Ascending aorta (tissue), 2 donors: ENCODE results near the gene SAMMSON. TPM values are rescaled to one million over a fixed set of nuclear protein-coding genes. Genes with fewer than 3 reads are reported as not detected.
A peak's percentile ranks its signal among the peaks of the same experiment; 100 is the strongest.

Source experiments
- DNase-seq, 2 donors: peaks; one replicate each; pipeline ENCODE4 v3.0.0-alpha.2; 2019; ENCODE audit warnings: low spot score in 2 of 2
- H3K27ac ChIP-seq, 2 donors: fragments of 200-600 bp; sonication (generic); one replicate each; pipeline ENCODE4 v1.5.1; 2016 to 2017; ENCODE audit warnings: mild to moderate bottlenecking in 1 of 2
- H3K27me3 ChIP-seq: fragments of 200-600 bp; sonication (generic); one replicate; pipeline ENCODE4 v1.5.1; 2017
- H3K36me3 ChIP-seq, 2 donors: fragments of 200-600 bp; sonication (generic); one replicate each; pipeline ENCODE4 v1.5.1; 2016
- H3K4me1 ChIP-seq, 2 donors: fragments of 200-600 bp; sonication (generic); one replicate each; pipeline ENCODE4 v1.5.1; 2016 to 2017; ENCODE audit warnings: mild to moderate bottlenecking in 1 of 2
- H3K4me3 ChIP-seq, 2 donors: fragments of 200-600 bp; sonication (generic); one replicate each; pipeline ENCODE4 v1.5.1; 2016 to 2017; ENCODE audit warnings: mild to moderate bottlenecking in 1 of 2
- H3K9me3 ChIP-seq, 2 donors: fragments of 200-600 bp; sonication (generic); one replicate each; pipeline ENCODE4 v1.5.1; 2016
- intact Hi-C: fragments of 100-400 bp; cut with DNase I; formaldehyde crosslinking; loops from one replicate; pipeline ENCODE4 v1.15.1; 2023
- total RNA-seq: library from RNA; depleted of rRNA; stranded (reverse); fragments of >200 nt; gene quantifications from one replicate; pipeline ENCODE4 v1.1.0, GENCODE V29; 2016
- TF ChIP-seq, protein P1 (sequence below), 3 experiments: fragments of 200-600 bp in 2 of 3; fragments of 450-650 bp in 1 of 3; sonication (generic) in 2 of 3; IDR thresholded peaks; one replicate each; pipeline ENCODE4 v1.5.1; 2016 to 2019; ENCODE audit warnings: antibody characterized with exemption in 3 of 3, mild to moderate bottlenecking in 1 of 3, moderate library complexity in 1 of 3

Gene SAMMSON
- total RNA-seq: 2.2 TPM

DNA sequence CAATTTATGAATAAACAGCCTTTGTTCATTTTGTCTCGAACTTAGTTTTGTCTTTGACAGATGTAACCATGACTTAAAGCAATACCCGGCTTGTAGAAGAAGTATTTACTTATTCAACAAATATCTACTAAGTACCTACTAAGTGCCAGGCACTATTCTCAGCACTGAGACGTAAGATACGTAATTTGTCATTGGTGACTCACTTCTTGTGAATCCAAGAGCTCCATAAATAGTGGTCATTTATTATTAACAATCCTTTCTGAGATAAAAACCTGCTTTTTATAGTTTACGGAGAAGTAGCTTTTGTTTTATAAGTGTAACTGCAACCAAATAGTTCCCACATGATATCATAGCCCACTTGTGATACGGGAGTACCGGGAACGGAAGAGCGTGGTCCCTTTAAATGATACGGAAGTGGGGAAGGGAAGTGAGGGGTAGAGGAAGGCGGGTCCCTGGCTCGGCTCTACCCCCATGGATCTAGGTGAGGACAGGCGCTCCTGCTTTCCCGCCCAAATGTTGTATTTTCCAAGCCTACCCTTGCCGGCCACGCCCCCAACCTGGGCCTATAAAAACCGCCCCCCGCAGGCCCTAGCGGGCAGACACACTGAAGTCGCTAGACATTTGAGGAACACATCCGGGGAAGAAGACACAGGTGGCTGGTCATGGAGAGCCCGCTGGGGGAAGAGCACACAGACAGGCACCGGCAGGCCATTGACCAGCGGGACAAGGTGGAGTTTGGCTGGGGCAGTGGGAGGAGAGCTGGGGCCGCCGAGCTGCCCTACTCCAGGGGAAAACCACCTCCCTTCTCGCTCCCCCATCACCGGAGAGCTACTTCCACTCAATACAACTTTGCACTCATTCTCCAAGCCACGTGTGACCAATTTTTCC lies at the start of gene SAMMSON:
SAMMSON (plus strand) TSS at position 594 of the 888 bp plus-strand sequence.
- TF ChIP-seq, protein P1, sequence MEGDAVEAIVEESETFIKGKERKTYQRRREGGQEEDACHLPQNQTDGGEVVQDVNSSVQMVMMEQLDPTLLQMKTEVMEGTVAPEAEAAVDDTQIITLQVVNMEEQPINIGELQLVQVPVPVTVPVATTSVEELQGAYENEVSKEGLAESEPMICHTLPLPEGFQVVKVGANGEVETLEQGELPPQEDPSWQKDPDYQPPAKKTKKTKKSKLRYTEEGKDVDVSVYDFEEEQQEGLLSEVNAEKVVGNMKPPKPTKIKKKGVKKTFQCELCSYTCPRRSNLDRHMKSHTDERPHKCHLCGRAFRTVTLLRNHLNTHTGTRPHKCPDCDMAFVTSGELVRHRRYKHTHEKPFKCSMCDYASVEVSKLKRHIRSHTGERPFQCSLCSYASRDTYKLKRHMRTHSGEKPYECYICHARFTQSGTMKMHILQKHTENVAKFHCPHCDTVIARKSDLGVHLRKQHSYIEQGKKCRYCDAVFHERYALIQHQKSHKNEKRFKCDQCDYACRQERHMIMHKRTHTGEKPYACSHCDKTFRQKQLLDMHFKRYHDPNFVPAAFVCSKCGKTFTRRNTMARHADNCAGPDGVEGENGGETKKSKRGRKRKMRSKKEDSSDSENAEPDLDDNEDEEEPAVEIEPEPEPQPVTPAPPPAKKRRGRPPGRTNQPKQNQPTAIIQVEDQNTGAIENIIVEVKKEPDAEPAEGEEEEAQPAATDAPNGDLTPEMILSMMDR (IDR thresholded peaks at IDR 0.05): no peak
- H3K4me3 ChIP-seq: peak within 1 kb of the TSS in 1 of 2 donors; percentile 37
- H3K36me3 ChIP-seq: no peaks in the 10 kb centered on the region
- DNase-seq: peak in 1 of 2 donors; percentile 74
- intact Hi-C loops: loop anchor here (5.0 kb wide), 1 partner anchor 68 kb away; no protein-coding TSS in a partner anchor
- H3K4me1 ChIP-seq: peaks cover 3 to 19% of the 10 kb centered on the region in 2 donors
- peaks cover 0 to 3% of the 10 kb centered on the region in 2 donors for H3K9me3 ChIP-seq
- H3K27ac ChIP-seq: peak within 1 kb of the TSS; percentile 93
- no peaks in the 10 kb centered on the region for H3K27me3 ChIP-seq

DNA sequence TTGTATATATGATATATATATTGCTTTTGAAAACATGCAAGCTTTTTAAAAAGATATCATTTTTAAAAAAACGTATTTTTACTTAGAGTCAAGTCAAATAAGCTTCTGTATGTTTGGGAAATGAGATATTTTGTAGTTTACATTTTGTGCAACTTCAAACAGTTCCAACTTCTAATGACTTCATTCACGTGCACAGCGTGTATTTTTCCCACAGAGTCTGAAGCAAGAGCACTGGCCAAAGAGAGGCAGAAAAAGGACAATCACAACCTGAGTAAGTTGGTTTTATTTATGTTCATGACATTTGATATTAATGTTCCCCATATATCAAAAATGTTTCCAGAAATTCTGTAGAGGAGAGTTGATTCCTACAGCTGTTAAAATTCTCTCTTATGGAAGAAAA lies 47.9 kb upstream of the SAMMSON start:
- no peaks in the 10 kb centered on the region for H3K27me3 ChIP-seq
- H3K4me3 ChIP-seq: no peak overlapping the region
- H3K9me3 ChIP-seq: no peaks in the 10 kb centered on the region
- H3K36me3 ChIP-seq: peaks cover 0 to 20% of the 10 kb centered on the region in 2 donors
- H3K27ac ChIP-seq: no peak overlapping the region
- TF ChIP-seq, protein P1 (IDR thresholded peaks at IDR 0.05): no peak
- H3K4me1 ChIP-seq: peaks cover 0 to 4% of the 10 kb centered on the region in 2 donors
- no peak for DNase-seq
- intact Hi-C loops: no loop called here

DNA sequence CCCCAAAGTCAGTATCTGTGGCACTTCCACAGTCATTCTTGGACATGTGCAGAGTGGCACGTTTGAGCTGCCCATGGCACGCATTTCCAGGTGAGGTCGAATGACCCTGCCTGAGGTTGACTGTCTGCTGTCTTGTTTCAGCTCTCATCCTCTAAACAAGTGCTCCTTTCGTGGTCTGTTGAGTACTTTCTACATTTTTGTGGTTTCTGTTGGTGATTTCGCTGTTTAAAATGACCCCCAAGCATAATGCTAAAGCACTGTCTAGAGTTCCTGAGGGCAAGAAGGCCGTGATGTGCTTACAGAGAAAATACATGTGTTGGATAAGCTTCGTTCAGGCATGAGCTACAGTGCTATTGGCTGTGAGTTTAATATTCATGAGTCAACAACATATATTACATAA lies 40.0 kb upstream of the SAMMSON start:
- intact Hi-C loops: no loop called here

DNA sequence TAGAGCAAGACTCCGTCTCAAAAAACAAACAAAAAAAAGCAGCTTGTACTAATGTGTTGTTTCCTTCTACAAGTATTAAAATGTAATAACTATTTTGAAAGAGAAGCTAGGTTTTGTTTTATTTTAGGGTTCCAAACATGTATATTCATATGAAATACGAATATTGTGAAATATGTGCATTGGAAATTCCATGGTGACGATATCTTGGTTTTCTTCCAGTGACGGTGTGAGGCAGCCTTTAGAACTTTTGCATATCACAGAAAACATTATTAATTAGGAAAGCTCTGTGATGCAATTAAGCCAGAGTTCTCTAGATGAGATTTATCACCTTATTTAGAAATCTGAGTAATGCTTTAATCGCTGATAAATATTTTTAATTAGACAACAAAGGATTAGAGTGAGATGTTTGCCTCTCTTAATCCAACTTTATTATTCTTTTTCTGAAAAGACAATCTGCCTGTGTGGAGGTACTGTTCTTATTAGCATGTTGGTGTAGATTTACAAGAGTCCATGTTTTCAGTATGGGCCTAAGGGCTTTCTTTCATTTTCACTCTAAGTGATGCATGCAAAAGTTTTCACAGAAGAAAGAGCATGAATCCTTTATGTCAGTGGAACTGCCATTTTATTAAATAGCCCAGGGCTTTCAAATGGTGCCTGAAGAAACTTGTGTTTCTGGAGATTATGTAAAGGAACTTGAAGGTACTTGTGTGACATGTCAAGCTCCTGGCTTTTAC lies 37.7 kb upstream of the SAMMSON start:
- TF ChIP-seq, protein P1 (IDR thresholded peaks at IDR 0.05): no peak
- no peak for DNase-seq
- no peaks in the 10 kb centered on the region for H3K27me3 ChIP-seq
- no peak overlapping the region for H3K4me3 ChIP-seq
- intact Hi-C loops: no loop called here
- no peaks in the 10 kb centered on the region for H3K4me1 ChIP-seq
- peaks cover 4 to 40% of the 10 kb centered on the region in 2 donors for H3K36me3 ChIP-seq
- H3K27ac ChIP-seq: no peak overlapping the region
- H3K9me3 ChIP-seq: no peaks in the 10 kb centered on the region

More for the DNA sequence above, 40.0 kb upstream of the SAMMSON start:
- Histone ChIP-seq H3K4me1 (no peaks in the 10 kb centered on the region), H3K36me3 (peaks cover 4 to 29% of the 10 kb centered on the region in 2 donors), H3K27me3 (no peaks in the 10 kb centered on the region), H3K27ac (no peak overlapping the region), H3K9me3 (no peaks in the 10 kb centered on the region), H3K4me3 (no peak overlapping the region)
- TF ChIP-seq, protein P1 (IDR thresholded peaks at IDR 0.05): no peak
- DNase-seq: no peak

DNA sequence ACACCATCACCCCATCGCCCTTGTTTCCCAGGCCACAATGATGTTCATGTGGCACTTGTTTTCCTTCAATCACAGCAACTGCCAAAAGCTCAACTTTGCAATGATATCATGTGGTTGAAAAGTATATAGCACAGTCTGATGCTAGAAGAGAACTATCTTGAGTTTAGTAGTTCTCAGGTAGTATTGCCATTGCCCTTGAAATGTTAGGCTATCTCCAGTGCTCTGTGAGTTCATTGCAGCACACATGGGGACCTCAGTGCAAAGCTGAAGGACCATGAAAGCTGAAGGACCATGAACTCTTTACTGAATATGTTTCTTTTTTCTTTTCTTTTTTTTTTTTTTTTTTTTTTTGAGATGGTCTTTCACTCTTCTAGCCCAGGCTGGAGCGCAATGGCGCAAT lies 35.9 kb upstream of the SAMMSON start:
- Histone ChIP-seq H3K4me3 (no peak overlapping the region), H3K36me3 (peaks cover 4 to 36% of the 10 kb centered on the region in 2 donors)

More for the DNA sequence above, 35.9 kb upstream of the SAMMSON start:
- intact Hi-C loops: no loop called here
- no peak for DNase-seq
- no peaks in the 10 kb centered on the region for H3K9me3 ChIP-seq
- H3K27ac ChIP-seq: no peak overlapping the region
- TF ChIP-seq, protein P1 (IDR thresholded peaks at IDR 0.05): no peak
- H3K27me3 ChIP-seq: no peaks in the 10 kb centered on the region
- H3K4me1 ChIP-seq: no peaks in the 10 kb centered on the region
